ENCODE measurements around the gene NCOA3. TPM values are rescaled to one million over a fixed set of nuclear protein-coding genes. Genes with fewer than 3 reads are reported as not detected.
"Not testable (repeated sequence)": the region's sequence is repeated elsewhere in the genome, so short reads cannot be mapped to it uniquely, and the experiment has no call there.

NCOA3 gene
- total RNA-seq, 1 donor, result 44.5 TPM

DNA sequence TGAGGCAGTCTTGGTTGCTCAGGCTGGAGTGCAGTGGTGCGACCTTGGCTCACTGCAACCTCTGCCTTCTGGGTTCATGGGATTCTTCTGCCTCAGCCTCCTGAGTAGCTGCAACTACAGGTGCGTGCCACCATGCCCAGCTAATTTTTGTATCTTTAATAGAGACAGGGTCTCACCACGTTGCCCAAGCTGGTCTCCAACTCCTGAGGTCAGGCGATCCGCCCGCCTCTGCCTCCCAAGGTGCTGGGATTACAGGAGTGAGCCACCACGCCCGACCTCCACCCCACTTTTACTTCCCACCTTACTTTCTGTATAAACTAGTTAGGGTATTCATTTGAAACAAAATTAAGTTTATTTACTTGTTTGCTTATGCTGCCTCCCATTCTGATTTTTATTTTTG lies 86.5 kb downstream of the NCOA3 start:
- Histone ChIP-seq H3K27ac (ENCODE audit: low read depth, low read length) (no peak overlapping the region), H3K4me1 (ENCODE audit: insufficient read depth, low read length) (peaks cover 6% of the 10 kb centered on the region), H4K20me1 (ENCODE audit: insufficient read depth, low read length) (no peaks in the 10 kb centered on the region), H3K36me3 (ENCODE audit: insufficient read depth, low read length) (no peaks in the 10 kb centered on the region), H3K4me3 (ENCODE audit: insufficient read depth, low read length) (no peak overlapping the region), H3K27me3 (ENCODE audit: insufficient read depth, low read length) (no peaks in the 10 kb centered on the region), H3K4me2 (ENCODE audit: insufficient read depth, low read length) (no peak overlapping the region), H2AFZ (ENCODE audit: low read length) (no peak overlapping the region), H3K79me2 (ENCODE audit: insufficient read depth, low read length) (peaks cover 4% of the 10 kb centered on the region), H3K9me3 (ENCODE audit: low read depth, low read length) (no peaks in the 10 kb centered on the region)
- TF ChIP-seq, protein P1, sequence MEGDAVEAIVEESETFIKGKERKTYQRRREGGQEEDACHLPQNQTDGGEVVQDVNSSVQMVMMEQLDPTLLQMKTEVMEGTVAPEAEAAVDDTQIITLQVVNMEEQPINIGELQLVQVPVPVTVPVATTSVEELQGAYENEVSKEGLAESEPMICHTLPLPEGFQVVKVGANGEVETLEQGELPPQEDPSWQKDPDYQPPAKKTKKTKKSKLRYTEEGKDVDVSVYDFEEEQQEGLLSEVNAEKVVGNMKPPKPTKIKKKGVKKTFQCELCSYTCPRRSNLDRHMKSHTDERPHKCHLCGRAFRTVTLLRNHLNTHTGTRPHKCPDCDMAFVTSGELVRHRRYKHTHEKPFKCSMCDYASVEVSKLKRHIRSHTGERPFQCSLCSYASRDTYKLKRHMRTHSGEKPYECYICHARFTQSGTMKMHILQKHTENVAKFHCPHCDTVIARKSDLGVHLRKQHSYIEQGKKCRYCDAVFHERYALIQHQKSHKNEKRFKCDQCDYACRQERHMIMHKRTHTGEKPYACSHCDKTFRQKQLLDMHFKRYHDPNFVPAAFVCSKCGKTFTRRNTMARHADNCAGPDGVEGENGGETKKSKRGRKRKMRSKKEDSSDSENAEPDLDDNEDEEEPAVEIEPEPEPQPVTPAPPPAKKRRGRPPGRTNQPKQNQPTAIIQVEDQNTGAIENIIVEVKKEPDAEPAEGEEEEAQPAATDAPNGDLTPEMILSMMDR (IDR thresholded peaks at IDR 0.05; ENCODE audit: extremely low read depth, low read depth, low read length), result no peak
- no peak for DNase-seq (ENCODE audit: insufficient read length, low spot score, missing footprints)

DNA sequence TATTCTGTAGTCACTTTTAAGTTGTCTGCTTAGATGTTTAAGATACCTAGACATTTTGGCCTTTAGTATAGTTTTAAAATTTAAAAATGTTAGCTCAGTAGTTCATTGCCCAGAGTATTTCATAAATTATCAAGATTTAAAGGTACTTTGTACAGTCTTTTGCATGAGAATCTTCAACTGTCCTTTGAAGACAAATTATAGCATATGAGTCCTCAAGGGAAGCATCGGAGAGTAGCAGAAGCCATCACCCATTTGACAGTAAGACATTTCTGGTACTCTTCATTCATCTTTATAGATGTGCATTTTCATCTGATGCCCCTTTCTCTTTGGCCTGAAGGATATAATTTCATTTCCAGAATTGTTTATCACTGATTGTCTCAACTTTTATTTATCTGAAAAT lies 89.5 kb downstream of the NCOA3 start:
- no peaks in the 10 kb centered on the region for H3K27me3 ChIP-seq (ENCODE audit: insufficient read depth, low read length)
- H3K4me3 ChIP-seq (ENCODE audit: insufficient read depth, low read length), result no peak overlapping the region
- H3K4me2 ChIP-seq (ENCODE audit: insufficient read depth, low read length), result no peak overlapping the region
- no peaks in the 10 kb centered on the region for H4K20me1 ChIP-seq (ENCODE audit: insufficient read depth, low read length)
- H3K36me3 ChIP-seq (ENCODE audit: insufficient read depth, low read length), result no peaks in the 10 kb centered on the region
- no peak overlapping the region for H3K27ac ChIP-seq (ENCODE audit: low read depth, low read length)
- H3K4me1 ChIP-seq (ENCODE audit: insufficient read depth, low read length), result peaks cover 5% of the 10 kb centered on the region
- H2AFZ ChIP-seq (ENCODE audit: low read length), result no peak overlapping the region
- no peak for DNase-seq (ENCODE audit: insufficient read length, low spot score, missing footprints)
- H3K79me2 ChIP-seq (ENCODE audit: insufficient read depth, low read length), result peaks cover 5% of the 10 kb centered on the region
- no peaks in the 10 kb centered on the region for H3K9me3 ChIP-seq (ENCODE audit: low read depth, low read length)
- TF ChIP-seq, protein P1 (IDR thresholded peaks at IDR 0.05; ENCODE audit: extremely low read depth, low read depth, low read length), result no peak

DNA sequence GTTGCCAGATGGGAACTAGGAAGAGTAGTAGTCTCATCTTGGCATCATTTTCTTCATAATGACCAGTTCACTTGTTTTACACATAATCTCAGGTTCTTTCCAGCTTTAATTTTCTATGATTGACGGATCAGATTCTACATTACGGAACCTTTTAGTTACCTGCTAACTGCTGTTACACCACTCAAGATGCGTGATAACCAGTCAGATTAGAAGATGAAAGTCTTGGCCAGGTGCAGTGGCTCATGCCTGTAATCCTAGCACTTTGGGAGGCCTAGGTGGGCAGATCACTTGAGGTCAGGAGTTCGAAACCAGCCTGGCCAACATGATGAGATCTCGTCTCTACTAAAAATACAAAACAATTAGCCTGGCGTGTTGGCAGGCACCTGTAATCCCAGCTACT lies 92.5 kb downstream of the NCOA3 start:
- no peak for DNase-seq (ENCODE audit: insufficient read length, low spot score, missing footprints)
- no peak overlapping the region for H3K4me3 ChIP-seq (ENCODE audit: insufficient read depth, low read length)
- no peak overlapping the region for H3K4me2 ChIP-seq (ENCODE audit: insufficient read depth, low read length)
- H2AFZ ChIP-seq (ENCODE audit: low read length), result no peak overlapping the region
- no peaks in the 10 kb centered on the region for H4K20me1 ChIP-seq (ENCODE audit: insufficient read depth, low read length)
- no peaks in the 10 kb centered on the region for H3K27me3 ChIP-seq (ENCODE audit: insufficient read depth, low read length)
- H3K9me3 ChIP-seq (ENCODE audit: low read depth, low read length), result no peaks in the 10 kb centered on the region
- H3K79me2 ChIP-seq (ENCODE audit: insufficient read depth, low read length), result peaks cover 11% of the 10 kb centered on the region
- no peaks in the 10 kb centered on the region for H3K4me1 ChIP-seq (ENCODE audit: insufficient read depth, low read length)
- no peak overlapping the region for H3K27ac ChIP-seq (ENCODE audit: low read depth, low read length)
- TF ChIP-seq, protein P1 (IDR thresholded peaks at IDR 0.05; ENCODE audit: extremely low read depth, low read depth, low read length), result no peak
- no peaks in the 10 kb centered on the region for H3K36me3 ChIP-seq (ENCODE audit: insufficient read depth, low read length)

DNA sequence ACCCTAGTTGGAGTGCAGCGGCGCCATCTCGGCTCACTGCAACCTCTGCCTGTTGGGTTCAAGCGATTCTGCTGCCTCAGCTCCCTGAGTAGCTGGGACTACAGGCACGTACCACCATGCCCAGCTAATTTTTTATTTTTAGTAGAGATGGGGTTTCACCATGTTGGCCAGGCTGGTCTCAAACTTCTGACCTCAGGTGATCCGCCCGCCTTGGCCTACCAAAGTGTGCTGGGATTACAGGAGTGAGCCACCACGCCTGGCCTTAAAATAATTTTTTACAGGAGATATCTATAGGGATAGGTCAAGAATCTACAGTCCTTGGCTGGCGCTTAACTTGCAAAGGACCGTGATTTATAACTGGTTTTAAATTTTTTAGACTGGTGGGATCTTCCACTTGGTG lies 93.5 kb downstream of the NCOA3 start:
- H3K4me3 ChIP-seq (ENCODE audit: insufficient read depth, low read length); H3K36me3 ChIP-seq (ENCODE audit: insufficient read depth, low read length); H3K27ac ChIP-seq (ENCODE audit: low read depth, low read length); H3K4me2 ChIP-seq (ENCODE audit: insufficient read depth, low read length); DNase-seq (ENCODE audit: insufficient read length, low spot score, missing footprints); H4K20me1 ChIP-seq (ENCODE audit: insufficient read depth, low read length); H2AFZ ChIP-seq (ENCODE audit: low read length); H3K4me1 ChIP-seq (ENCODE audit: insufficient read depth, low read length); H3K27me3 ChIP-seq (ENCODE audit: insufficient read depth, low read length); H3K9me3 ChIP-seq (ENCODE audit: low read depth, low read length): not testable (repeated sequence)
- H3K79me2 ChIP-seq (ENCODE audit: insufficient read depth, low read length), result peaks cover 11% of the 10 kb centered on the region

Measured in osteoblast (primary cell).